GM19372 (cell line): ENCODE measurements around the gene PLEKHA7.

Source experiments
- ATAC-seq: cut with Tn5 transposase; IDR thresholded peaks from one replicate; pipeline ENCODE4 v1.9.1; 2021; ENCODE audit warnings: mild to moderate bottlenecking, low read depth, moderate library complexity; ENCODE audit not compliant: unreplicated experiment

Gene PLEKHA7

DNA sequence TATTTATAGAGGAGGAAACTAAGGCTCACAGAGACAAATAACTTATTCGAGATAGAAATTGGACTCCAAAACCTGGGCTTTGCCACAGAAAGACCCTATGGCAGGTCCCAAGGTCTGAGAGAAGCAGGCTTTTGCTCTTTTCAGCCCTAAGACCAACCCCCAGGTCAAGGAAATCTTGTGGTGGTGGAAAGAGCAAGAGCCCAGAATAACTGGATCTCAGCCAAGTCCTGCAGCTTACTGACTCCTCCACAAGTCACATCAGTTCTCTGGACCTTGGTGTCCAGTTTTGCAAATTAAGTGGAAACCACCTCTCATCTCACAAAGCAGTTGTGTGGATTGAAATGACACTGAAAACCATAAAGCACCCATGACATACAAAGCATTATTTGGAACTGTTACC is 153.6 kb downstream of the PLEKHA7 start:
- no peak for ATAC-seq

DNA sequence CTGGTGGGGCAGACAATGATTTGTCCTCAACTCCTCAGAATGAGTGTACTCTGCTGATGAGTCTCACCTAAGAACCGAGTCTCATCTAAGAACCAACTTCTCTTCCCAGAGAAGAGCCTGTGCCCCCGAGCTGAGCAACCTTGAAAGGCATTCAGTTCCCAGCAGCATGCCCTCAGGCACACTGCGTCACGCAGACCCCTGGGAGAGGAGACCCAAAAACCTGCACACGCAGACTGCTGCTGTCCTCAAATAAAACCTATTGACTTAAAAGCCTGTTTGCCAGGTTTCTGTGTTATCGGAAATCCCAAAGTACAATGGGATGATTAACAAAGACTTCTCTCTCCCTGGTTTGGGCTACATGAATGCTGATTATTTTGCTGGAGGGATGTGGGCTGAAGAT is 154.6 kb downstream of the PLEKHA7 start:
- ATAC-seq, result no peak

DNA sequence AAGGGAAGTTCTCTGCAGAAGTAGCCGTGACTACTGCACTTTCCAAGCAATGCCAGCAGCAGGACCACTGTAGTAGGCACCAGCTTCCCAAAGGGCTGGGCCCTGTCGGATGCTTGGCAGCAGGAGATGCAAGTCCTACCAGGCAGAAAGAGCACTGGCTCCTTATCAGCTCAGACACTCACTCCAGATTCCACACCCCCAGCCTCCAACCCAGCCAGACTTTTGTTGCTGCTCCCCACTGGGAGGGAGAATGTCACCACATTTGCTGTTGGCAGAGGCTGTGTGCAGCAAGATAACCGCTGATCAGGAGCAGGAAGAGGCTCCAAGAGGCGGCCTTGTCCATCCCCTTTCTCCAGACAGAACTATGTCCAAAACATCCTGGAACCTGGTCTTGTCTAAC is 157.0 kb downstream of the PLEKHA7 start:
- no peak for ATAC-seq

DNA sequence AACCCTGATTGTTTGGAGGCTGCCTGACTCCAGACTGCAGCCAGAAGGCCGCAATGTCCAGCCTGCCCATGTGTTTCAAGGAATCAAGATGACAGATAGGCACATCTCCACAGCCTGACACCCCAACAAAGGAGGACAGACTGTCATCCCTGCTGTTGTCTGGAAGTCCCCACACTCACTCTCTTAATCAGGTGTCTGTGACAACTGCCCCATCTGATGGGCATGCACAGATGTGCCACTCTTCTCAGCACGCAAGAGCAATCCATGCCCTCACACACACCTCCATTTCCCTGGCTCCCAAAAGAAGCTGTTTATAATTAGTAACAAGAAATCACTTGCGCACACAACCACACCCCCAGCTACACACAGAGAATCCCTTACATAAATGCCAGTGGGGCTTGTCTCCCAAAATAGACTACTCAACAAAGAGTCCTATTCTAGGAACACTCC is 158.2 kb downstream of the PLEKHA7 start:
- no peak for ATAC-seq

- no peak for ATAC-seq
Observed at GRCh38 chr11:16854979-16855378, 159.2 kb downstream of the PLEKHA7 start.

- ATAC-seq, result no peak
Observed at GRCh38 chr11:16853859-16854258, 160.4 kb downstream of the PLEKHA7 start.

GRCh38 chr11:16853266-16853665 is 160.9 kb downstream of the PLEKHA7 start:
- no peak for ATAC-seq

DNA sequence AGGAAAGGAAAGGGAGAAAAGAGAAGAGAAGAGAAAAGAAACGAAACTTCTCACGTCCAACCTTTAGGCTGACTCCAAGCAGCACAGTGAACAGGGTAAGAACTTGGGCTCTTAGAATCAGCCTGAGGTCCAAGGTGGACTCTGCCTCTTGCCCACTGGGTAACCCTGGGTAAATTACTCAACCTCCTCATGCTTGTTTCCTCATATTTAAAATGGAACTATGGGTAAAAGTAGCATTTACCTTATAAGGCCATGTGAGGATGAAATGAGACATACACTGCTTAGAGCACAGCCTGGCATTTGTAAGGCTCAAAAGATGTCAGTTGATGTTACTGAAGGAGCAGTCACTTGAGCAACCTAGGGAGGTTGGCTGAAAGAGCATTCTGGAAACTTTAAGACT is 167.9 kb downstream of the PLEKHA7 start:
- ATAC-seq, result no peak

GRCh38 chr11:16844268-16844771 is 169.9 kb downstream of the PLEKHA7 start:
- ATAC-seq, result no peak

GRCh38 chr11:16843294-16843693 is 170.9 kb downstream of the PLEKHA7 start:
- no peak for ATAC-seq

DNA sequence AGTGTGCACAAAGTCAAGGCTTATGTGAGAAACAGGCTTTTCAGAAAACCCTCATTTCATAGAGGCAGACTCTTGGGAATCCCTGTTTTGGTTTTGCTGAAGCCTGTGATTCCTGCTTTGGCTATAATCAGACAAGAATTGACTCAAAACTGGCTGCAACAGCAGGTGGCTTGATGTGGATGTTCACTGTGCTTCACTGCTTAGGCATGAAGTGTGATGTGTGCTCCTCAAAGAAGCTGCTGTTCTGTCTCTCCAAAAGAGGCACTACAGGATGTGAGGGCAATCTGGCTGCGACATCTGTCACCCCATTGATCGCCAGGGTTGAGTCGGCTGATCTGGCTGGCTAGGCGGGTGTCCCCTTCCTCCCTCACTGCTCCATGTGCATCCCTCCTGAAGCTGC is 172.2 kb downstream of the PLEKHA7 start:
- no peak for ATAC-seq

DNA sequence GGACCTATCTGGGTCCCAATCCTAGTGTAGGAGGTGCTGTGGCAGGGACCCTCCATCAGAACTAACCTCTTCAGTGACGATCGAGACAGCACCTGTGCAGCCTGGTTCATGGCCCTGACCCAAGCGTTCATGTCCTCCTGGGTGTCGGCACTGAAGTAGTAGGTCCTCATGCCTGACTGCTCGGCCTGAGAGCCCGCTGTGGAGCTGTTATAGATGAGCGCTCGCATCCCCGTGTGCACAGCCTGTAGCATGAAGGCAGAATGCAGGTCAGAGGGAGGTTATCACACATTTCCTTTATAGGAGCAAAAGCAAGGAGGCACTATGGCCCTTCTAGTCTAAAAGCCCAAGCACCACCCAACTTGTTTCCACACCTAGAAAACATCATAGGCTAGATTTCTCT is 172.7 kb downstream of the PLEKHA7 start:
- ATAC-seq, result no peak

DNA sequence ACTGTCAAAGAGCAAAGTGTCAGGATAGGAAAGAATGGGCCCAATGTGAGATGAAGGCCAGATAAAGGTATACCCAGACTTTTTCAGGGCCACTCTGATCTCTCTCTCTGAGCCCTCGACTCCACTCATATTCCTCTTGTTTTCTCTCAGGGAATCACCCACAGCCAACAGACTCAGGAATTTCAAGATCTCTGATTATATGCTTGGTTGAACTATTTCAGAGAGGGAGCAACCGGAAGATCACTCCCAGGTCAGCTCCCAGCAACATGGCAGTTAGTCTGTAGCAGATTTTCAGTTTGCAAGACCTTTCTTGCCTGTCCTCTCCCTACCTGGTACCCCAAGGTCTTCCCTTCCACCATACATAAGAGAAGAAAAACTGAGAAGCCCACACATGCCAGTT is 173.3 kb downstream of the PLEKHA7 start:
- ATAC-seq, result no peak

DNA sequence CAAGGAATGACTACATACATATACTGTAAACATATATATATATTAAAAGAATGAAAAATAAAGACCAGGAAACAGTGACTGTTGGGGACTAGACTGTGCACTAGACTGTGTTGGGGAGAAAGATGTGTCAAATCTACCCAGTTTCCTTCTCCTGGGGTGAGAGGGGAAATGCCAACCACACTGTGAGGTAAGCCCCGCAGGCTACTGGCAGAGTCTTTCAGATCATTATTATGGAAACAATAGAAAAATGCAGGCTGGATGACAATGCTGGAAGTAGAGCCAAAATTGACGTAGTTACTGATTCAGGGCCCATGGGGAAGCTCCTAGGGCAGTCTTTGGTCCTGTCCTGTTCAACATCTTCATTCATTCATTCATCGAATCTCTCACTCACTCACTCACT is 174.4 kb downstream of the PLEKHA7 start:
- no peak for ATAC-seq

DNA sequence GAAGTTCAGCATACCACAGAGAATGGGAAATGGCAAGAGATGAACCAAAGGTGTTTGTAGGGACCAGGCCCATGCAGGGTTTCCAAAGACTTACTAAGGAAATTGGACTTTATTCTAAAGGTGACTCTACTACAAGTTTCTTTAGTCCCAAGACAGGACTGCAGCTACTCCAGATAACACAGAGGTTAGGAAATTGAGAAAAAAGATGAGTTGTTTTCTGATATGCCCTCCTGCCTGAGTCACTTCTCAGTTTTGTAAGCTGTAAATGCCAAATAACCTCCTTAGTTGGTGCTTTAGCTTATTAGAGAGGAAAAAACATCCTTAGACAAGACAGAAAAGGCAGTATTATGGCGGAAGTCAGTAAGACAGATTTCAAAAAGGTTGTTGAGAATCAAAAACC is 179.8 kb downstream of the PLEKHA7 start:
- no peak for ATAC-seq

DNA sequence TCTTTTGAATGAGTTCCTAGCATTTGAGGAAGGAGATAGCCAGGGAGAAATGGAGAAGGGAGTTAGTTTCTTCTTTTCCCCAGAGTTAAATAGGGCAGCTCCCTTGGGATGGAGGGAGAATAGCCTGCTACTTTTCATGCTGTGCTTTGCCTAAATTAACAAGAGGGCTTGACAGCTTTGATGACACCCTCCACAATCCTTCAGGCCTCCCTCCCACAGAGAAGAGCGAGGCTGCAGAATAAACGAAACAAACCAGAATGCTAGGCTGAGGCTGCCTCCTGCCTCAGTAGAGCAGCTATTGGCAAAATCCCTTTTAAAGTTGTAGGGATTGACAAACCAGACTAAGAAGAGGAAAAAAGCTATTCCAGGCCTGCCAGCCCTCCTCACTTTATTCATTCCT is 181.2 kb downstream of the PLEKHA7 start:
- ATAC-seq, result no peak

DNA sequence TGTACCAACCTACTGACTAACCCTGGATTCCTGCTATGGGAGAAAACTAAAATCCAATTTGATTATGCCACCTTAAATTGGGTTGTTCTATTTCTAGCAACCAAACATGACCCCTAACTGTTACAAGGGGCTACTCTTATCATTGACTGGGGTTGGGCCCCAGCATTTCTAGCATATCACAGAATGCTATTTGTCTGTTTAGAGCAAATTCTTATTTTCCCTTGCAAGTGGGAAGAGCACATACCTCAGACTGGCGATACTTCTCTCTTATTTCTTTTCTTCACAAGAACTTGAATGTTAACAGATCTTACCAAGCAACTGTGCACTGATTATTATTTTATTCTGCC is 182.0 kb downstream of the PLEKHA7 start:
- ATAC-seq, result no peak

- no peak for ATAC-seq
Observed at GRCh38 chr11:16831316-16832192, 182.7 kb downstream of the PLEKHA7 start.

DNA sequence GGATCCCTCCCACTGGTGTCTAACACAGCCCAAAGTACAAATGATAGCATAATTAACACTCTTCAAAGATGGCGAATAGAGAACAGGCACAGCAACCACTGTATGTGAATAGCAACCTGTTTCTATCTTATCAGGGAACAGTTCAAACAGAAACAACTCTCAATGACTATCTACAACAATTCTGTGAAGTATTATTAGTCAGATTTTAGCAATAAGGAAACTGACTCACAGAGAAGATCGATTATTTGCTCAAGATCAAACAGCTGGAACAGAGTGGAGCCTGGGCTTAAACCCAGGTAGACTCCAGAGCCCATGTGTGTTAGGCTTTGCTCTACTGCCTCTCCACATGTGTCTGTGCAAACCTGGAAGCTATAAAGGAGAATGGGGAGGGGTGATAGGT is 187.1 kb downstream of the PLEKHA7 start:
- ATAC-seq, result no peak

GRCh38 chr11:16825968-16826367 is 188.2 kb downstream of the PLEKHA7 start:
- ATAC-seq, result no peak

DNA sequence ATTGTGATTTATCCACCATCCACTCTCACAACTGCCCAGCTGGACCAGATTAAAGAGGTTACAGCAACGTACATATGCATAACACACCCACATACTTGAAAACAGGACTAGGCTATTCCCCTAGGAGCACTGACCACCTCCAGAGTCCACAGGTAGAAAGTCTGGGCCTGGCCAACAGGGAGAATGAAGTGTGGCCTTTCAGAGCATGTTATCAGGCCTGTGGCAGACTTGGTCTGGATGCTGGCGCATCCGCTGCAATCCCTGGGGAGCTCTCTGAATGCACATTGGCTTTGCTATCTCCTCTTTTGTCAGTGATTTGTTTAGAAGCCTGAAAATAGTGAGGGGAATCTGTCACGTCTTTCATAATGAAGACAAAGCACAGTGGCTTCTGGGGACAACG is 189.1 kb downstream of the PLEKHA7 start:
- ATAC-seq, result no peak

GRCh38 chr11:16820324-16821092 is 193.7 kb downstream of the PLEKHA7 start:
- peak; percentile 93 for ATAC-seq
